GM12878 (cell line): ENCODE results near the gene CDC42EP1. TPM values are rescaled to one million over a fixed set of nuclear protein-coding genes. Genes with fewer than 3 reads are reported as not detected.

ENCODE experiments used
- ATAC-seq: fragments of 200-7000 bp; cut with Tn5 transposase; 3 replicates; pipeline ENCODE4 v1.9.1; 2020; ENCODE audit warnings: mild to moderate bottlenecking, moderate library complexity
- BruUV-seq: library from RNA; stranded (reverse); fragments of 400-500 nt; replicated peaks from 2 replicates; lab custom pipeline; 2021; lab: Mats Ljungman, UMichigan
- CTCF ChIA-PET: fragments of 300-600 bp; sonication (Branson Sonifier 250); formaldehyde crosslinking; extraction: SDS; loops from one replicate; lab custom pipeline; 2021; ENCODE audit warnings: inconsistent platforms; lab: Yijun Ruan, JAX
- POLR2A ChIA-PET: fragments of 350-600 bp; formaldehyde crosslinking; extraction: SDS; loops from one replicate; lab custom pipeline; 2021; ENCODE audit warnings: inconsistent platforms; lab: Charles Lee
- RAD21 ChIA-PET: fragments of 300-600 bp; sonication (Branson Sonifier 250); formaldehyde crosslinking; loops from one replicate; lab custom pipeline; 2023; ENCODE audit warnings: antibody characterized with exemption; ENCODE audit not compliant: unreplicated experiment; lab: Charles Lee
- SMC1A ChIA-PET: fragments of 300-600 bp; sonication (Branson Sonifier 250); formaldehyde crosslinking; loops from one replicate; lab custom pipeline; 2023; ENCODE audit not compliant: unreplicated experiment, uncharacterized antibody; lab: Charles Lee
- DNase-seq: peaks from one replicate; pipeline ENCODE4 v3.0.0-alpha.2; 2011; ENCODE audit warnings: low read depth, low spot score
- FAIRE-seq: peaks from 3 replicates; lab custom pipeline; 2011; peaks lifted over from hg19 to GRCh38; lab: Jason Lieb, UNC
- H2AFZ ChIP-seq: 2 replicates; pipeline ENCODE4 v1.6.0; 2011; ENCODE audit warnings: low read depth, low read length, control low read depth; ENCODE audit not compliant: control insufficient read depth
- H3K27ac ChIP-seq: 2 replicates; pipeline ENCODE4 v1.5.1; 2011; ENCODE audit warnings: control low read depth; ENCODE audit not compliant: control insufficient read depth, insufficient read depth
- H3K27me3 ChIP-seq, 2 experiments: replicated peaks in 1 of 2; 2 replicates each; pipeline versions ENCODE4 v1.6.0 to v1.6.1; 2011; ENCODE audit warnings: low read length in 1 of 2; ENCODE audit not compliant: control insufficient read depth in 2 of 2, insufficient read depth in 2 of 2
- H3K36me3 ChIP-seq, 2 experiments: 2 replicates each; pipeline ENCODE4 v1.5.1; 2011; ENCODE audit warnings: low read length in 1 of 2; ENCODE audit not compliant: control insufficient read depth in 2 of 2, insufficient read depth in 2 of 2
- H3K4me1 ChIP-seq: 2 replicates; pipeline ENCODE4 v1.6.1; 2011; ENCODE audit warnings: mild to moderate bottlenecking, low read length, moderate library complexity, mixed read lengths; ENCODE audit not compliant: control insufficient read depth, insufficient read depth
- H3K4me2 ChIP-seq: 2 replicates; pipeline ENCODE4 v1.6.0; 2011; ENCODE audit warnings: control low read depth; ENCODE audit not compliant: control insufficient read depth, insufficient read depth
- H3K4me3 ChIP-seq: fragments of 200-600 bp; sonication (generic); 2 replicates; pipeline ENCODE4 v1.5.1; 2016
- H3K79me2 ChIP-seq: 2 replicates; pipeline ENCODE4 v1.6.0; 2011; ENCODE audit warnings: low read length; ENCODE audit not compliant: control insufficient read depth, insufficient read depth
- H3K9ac ChIP-seq: 2 replicates; pipeline ENCODE4 v1.8.0; 2011; ENCODE audit warnings: low read length, control low read depth, mixed read lengths; ENCODE audit not compliant: control insufficient read depth, insufficient read depth
- H3K9me3 ChIP-seq: replicated peaks from 3 replicates; pipeline ENCODE4 v1.5.1; 2011; ENCODE audit warnings: mild to moderate bottlenecking, low read length; ENCODE audit not compliant: control insufficient read depth, insufficient read depth
- H4K20me1 ChIP-seq: 2 replicates; pipeline ENCODE4 v1.6.0; 2011; ENCODE audit not compliant: control insufficient read depth, insufficient read depth
- ASH2L ChIP-seq: fragments of 300-600, 200-600 bp; sonication (generic); IDR thresholded peaks from 2 replicates; pipeline ENCODE4 v1.6.1; 2017; ENCODE audit warnings: low read depth, mild to moderate bottlenecking, borderline replicate concordance
- EZH2 ChIP-seq: IDR thresholded peaks from 2 replicates; pipeline ENCODE4 v1.6.1; 2012; ENCODE audit warnings: low read depth, mild to moderate bottlenecking, control low read depth, inconsistent platforms, low read length, borderline replicate concordance; ENCODE audit not compliant: control insufficient read depth
- FOS ChIP-seq: IDR thresholded peaks from 3 replicates; pipeline ENCODE4 v1.6.1; 2011; ENCODE audit warnings: borderline replicate concordance; ENCODE audit not compliant: insufficient read length; ENCODE audit errors: extremely low read depth
- IRF3 ChIP-seq: fragments of 450-650 bp; IDR thresholded peaks from 2 replicates; pipeline ENCODE4 v1.6.1; 2014; ENCODE audit warnings: mild to moderate bottlenecking
- MLLT1 ChIP-seq: fragments of 450-650 bp; IDR thresholded peaks from 2 replicates; pipeline ENCODE4 v1.6.1; 2016; ENCODE audit warnings: mild to moderate bottlenecking
- NFIC ChIP-seq: IDR thresholded peaks from 2 replicates; pipeline ENCODE4 v1.6.1; 2012; ENCODE audit warnings: low read depth, mild to moderate bottlenecking, inconsistent platforms, low read length, moderate library complexity
- NFYB ChIP-seq: IDR thresholded peaks from 2 replicates; pipeline ENCODE4 v1.6.1; 2011; ENCODE audit warnings: low read depth, mild to moderate bottlenecking, low read length, improper control_type of control experiment, moderate library complexity; ENCODE audit not compliant: insufficient read depth
- RCOR1 ChIP-seq: conservative IDR thresholded peaks from 2 replicates; pipeline ENCODE4 v1.6.1; 2012; ENCODE audit warnings: low read depth, low read length, improper control_type of control experiment
- RELB ChIP-seq: fragments of 450-650 bp; IDR thresholded peaks from 2 replicates; pipeline ENCODE4 v1.6.1; 2017; ENCODE audit warnings: low read depth, mild to moderate bottlenecking, moderate library complexity
- RUNX3 ChIP-seq: IDR thresholded peaks from 2 replicates; pipeline ENCODE4 v1.6.1; 2012; ENCODE audit warnings: low read length, inconsistent platforms
- WGBS: methylation state at CpG from one replicate; pipeline ENCODE4 v1.1.6; 2016; ENCODE audit warnings: low lambda C conversion rate; ENCODE audit not compliant: insufficient replicate concordance, insufficient coverage; ENCODE audit errors: missing lambda C conversion rate; 5-methylcytosine and 5-hydroxymethylcytosine counted together
- in situ Hi-C: fragments of 300-500 bp; cut with MboI; formaldehyde crosslinking; loops from 9 replicates; pipeline ENCODE4 v1.14.3; 2018; ENCODE audit warnings: mixed read lengths
- intact Hi-C: fragments of 100-400 bp; cut with micrococcal nuclease; formaldehyde crosslinking; loops from one replicate; pipeline ENCODE4 v1.14.2; 2022; ENCODE audit not compliant: unreplicated experiment
- polyA plus RNA-seq, 11 experiments: library from polyadenylated mRNA; depleted of rRNA in 4 of 11; unstranded in 6 of 11; stranded (reverse) in 5 of 11; fragments of >200 nt; fragmentation: Nextera tagmentation in 4 of 11; fragmentation: Illumina TruSeq in 1 of 11; extraction: Ambion mirVana in 4 of 11; extraction: Trizol in 1 of 11; gene quantifications; 1 replicate in 1 of 11; 2 replicates in 10 of 11; pipeline versions ENCODE4 v1.2.1 to v1.2.3, GENCODE V29; 2011 to 2016; ENCODE audit warnings: inconsistent platforms in 2 of 11, missing spikeins in 2 of 11, low read depth in 1 of 11
- total RNA-seq, 4 experiments: library from RNA; depleted of rRNA in 3 of 4; stranded (reverse); fragments of >200 nt in 3 of 4; fragmentation: Illumina TruSeq in 1 of 4; extraction: Trizol in 1 of 4; gene quantifications; 2 replicates each; pipeline versions ENCODE4 v1.2.1 to v1.2.3, GENCODE V29; 2013 to 2021

The CDC42EP1 gene
- total and polyA plus RNA-seq, 10 of the 15 experiments (the other 5 are each of a cell fraction or from before 2014, with no cell fraction given): 0.04 to 0.33 (median 0.09) TPM; not detected in 7

GRCh38 chr22:37562049-37562875 is 2.0 kb downstream of the CDC42EP1 start (continued):
- TF ChIP-seq RELB: no peak
- TF ChIP-seq ASH2L: no peak
- TF ChIP-seq RCOR1: no peak
- TF ChIP-seq, all 136 proteins: peak for 0

- Histone ChIP-seq H3K4me3 (no peak overlapping the region), H3K27me3 (peaks cover 16% of the 10 kb centered on the region in 2 experiments), H3K36me3 (no peaks in the 10 kb centered on the region), H3K9me3 (no peaks in the 10 kb centered on the region), H4K20me1 (no peaks in the 10 kb centered on the region), H3K4me2 (no peak overlapping the region), H3K27ac (no peak overlapping the region), H2AFZ (no peak overlapping the region), H3K79me2 (no peaks in the 10 kb centered on the region), H3K4me1 (peaks cover 11% of the 10 kb centered on the region), H3K9ac (no peak overlapping the region)
- 42% methylated on average over 13 of the region's 14 CpGs for WGBS
- no peak for FAIRE-seq
- POLR2A ChIA-PET: interaction anchor here (0.6 to 4.9 kb wide), 4 partner anchors 17 to 95 kb away, joined by 3 to 39 read pairs (median 6); partner anchors contain the start of gene LGALS2
- DNase-seq: no peak
- in situ Hi-C loops: no loop called here
- no TSS peak for BruUV-seq
- SMC1A ChIA-PET: interaction anchor here (0.8 to 3.6 kb wide), 5 partner anchors 19 to 32 kb away, joined by 3 to 26 read pairs (median 5); no protein-coding TSS in a partner anchor
- CTCF ChIA-PET: interaction anchor here (0.8 to 22.0 kb wide), 7 partner anchors 10 to 42 kb away, joined by 3 to 541 read pairs (median 6); partner anchors contain the start of gene LGALS2
- no peak for ATAC-seq
- RAD21 ChIA-PET: interaction anchor here (4.7 to 8.5 kb wide), 3 partner anchors 21 to 44 kb away, joined by 22 to 237 read pairs (median 154); partner anchors contain the start of gene GGA1
- intact Hi-C loops: loop anchor here (10.0 kb wide), 1 partner anchor 249 kb away; no protein-coding TSS in a partner anchor
- TF ChIP-seq MLLT1: no peak
- no peak for TF ChIP-seq EZH2
- no peak for TF ChIP-seq FOS
- no peak for TF ChIP-seq IRF3
- TF ChIP-seq RUNX3: no peak
- TF ChIP-seq NFYB: no peak
- TF ChIP-seq NFIC: no peak
These were observed 3.1 kb downstream of the CDC42EP1 start for GRCh38 chr22:37563153-37564081.
